IMR-90 (cell line): ENCODE measurements around the gene SEC61B. TPM values are rescaled to one million over a fixed set of nuclear protein-coding genes. Genes with fewer than 3 reads are reported as not detected.

Source experiments
- ATAC-seq: fragments of 200-7000 bp; cut with Tn5 transposase; 2 replicates; pipeline ENCODE4 v1.9.1; 2020; ENCODE audit warnings: low read depth, mild to moderate bottlenecking, moderate library complexity
- BruUV-seq: library from RNA; stranded (reverse); fragments of 400-500 nt; replicated peaks from 2 replicates; lab custom pipeline; 2021; lab: Mats Ljungman, UMichigan
- CTCF ChIA-PET: fragments of 300-600 bp; formaldehyde crosslinking; extraction: SDS; loops from one replicate; lab custom pipeline; 2021; ENCODE audit warnings: antibody characterized with exemption; lab: Yijun Ruan, JAX
- POLR2A ChIA-PET: fragments of 300-600 bp; sonication (Branson Sonifier 250); formaldehyde crosslinking; loops from one replicate; lab custom pipeline; 2022; ENCODE audit warnings: antibody characterized with exemption; ENCODE audit not compliant: unreplicated experiment; lab: Charles Lee
- DNase-seq: peaks from one replicate; pipeline ENCODE4 v3.0.0; 2013
- H2AFZ ChIP-seq: replicated peaks from 2 replicates; pipeline ENCODE3; 2013; ENCODE audit warnings: low read length, mild to moderate bottlenecking; ENCODE audit not compliant: poor library complexity
- H2AK5ac ChIP-seq: 2 replicates; pipeline ENCODE4 v1.6.1; 2013; ENCODE audit warnings: low read depth, low read length, inconsistent platforms
- H2AK9ac ChIP-seq: replicated peaks from 2 replicates; pipeline ENCODE3; 2013; ENCODE audit warnings: mild to moderate bottlenecking, low read depth, low read length, moderate library complexity; ENCODE audit not compliant: poor library complexity
- H2BK120ac ChIP-seq: 2 replicates; pipeline ENCODE4 v1.6.1; 2013; ENCODE audit warnings: low read depth, low read length, inconsistent platforms
- H2BK15ac ChIP-seq: 3 replicates; pipeline ENCODE4 v1.6.1; 2013; ENCODE audit warnings: low read depth, low read length, inconsistent platforms
- H2BK20ac ChIP-seq: 2 replicates; pipeline ENCODE4 v1.6.1; 2013; ENCODE audit warnings: low read depth, mild to moderate bottlenecking, inconsistent platforms, low read length, moderate library complexity
- H2BK5ac ChIP-seq: 2 replicates; pipeline ENCODE4 v1.6.1; 2013; ENCODE audit warnings: mild to moderate bottlenecking, low read depth, low read length, inconsistent platforms; ENCODE audit not compliant: poor library complexity, severe bottlenecking
- H3K14ac ChIP-seq: replicated peaks from 2 replicates; pipeline ENCODE4 v1.6.1; 2013; ENCODE audit warnings: low read depth, low read length, inconsistent platforms
- H3K18ac ChIP-seq: 2 replicates; pipeline ENCODE4 v1.6.1; 2013; ENCODE audit warnings: low read depth, low read length, control low read depth
- H3K23ac ChIP-seq: 2 replicates; pipeline ENCODE4 v1.6.1; 2013; ENCODE audit warnings: low read depth, low read length, inconsistent platforms
- H3K27ac ChIP-seq: 2 replicates; pipeline ENCODE4 v1.5.1; 2013; ENCODE audit warnings: mild to moderate bottlenecking, control low read depth, low read length; ENCODE audit not compliant: insufficient read depth
- H3K27me3 ChIP-seq: 2 replicates; pipeline ENCODE4 v1.6.1; 2013; ENCODE audit warnings: low read length; ENCODE audit not compliant: control insufficient read depth, insufficient read depth
- H3K36me3 ChIP-seq: 2 replicates; pipeline ENCODE4 v1.6.1; 2013; ENCODE audit warnings: low read length, mixed read lengths; ENCODE audit not compliant: control insufficient read depth, insufficient read depth
- H3K4ac ChIP-seq: 2 replicates; pipeline ENCODE4 v1.6.1; 2013; ENCODE audit warnings: low read depth, low read length, inconsistent platforms
- H3K4me1 ChIP-seq: 2 replicates; pipeline ENCODE4 v1.6.1; 2013; ENCODE audit warnings: low read length, mixed read lengths; ENCODE audit not compliant: control insufficient read depth, insufficient read depth
- H3K4me2 ChIP-seq: 2 replicates; pipeline ENCODE4 v1.6.1; 2013; ENCODE audit warnings: low read depth, mild to moderate bottlenecking, control low read depth, low read length, moderate library complexity
- H3K4me3 ChIP-seq: 2 replicates; pipeline ENCODE4 v1.5.1; 2013; ENCODE audit warnings: low read depth, mild to moderate bottlenecking, control low read depth, low read length, moderate library complexity; ENCODE audit not compliant: insufficient read depth
- H3K56ac ChIP-seq: 2 replicates; pipeline ENCODE4 v1.6.1; 2013; ENCODE audit warnings: low read length, inconsistent platforms; ENCODE audit not compliant: insufficient read depth; ENCODE audit errors: extremely low read depth
- H3K79me1 ChIP-seq, 2 experiments: 2 replicates each; pipeline ENCODE4 v1.6.1; 2013; ENCODE audit warnings: low read length in 2 of 2, inconsistent platforms in 1 of 2, low read depth in 1 of 2
- H3K9ac ChIP-seq: 2 replicates; pipeline ENCODE4 v1.6.1; 2013; ENCODE audit warnings: low read depth, low read length, control low read depth
- H3K9me1 ChIP-seq: 2 replicates; pipeline ENCODE4 v1.6.1; 2013; ENCODE audit warnings: low read length, inconsistent platforms; ENCODE audit not compliant: insufficient read depth
- H3K9me3 ChIP-seq: 2 replicates; pipeline ENCODE4 v1.6.1; 2013; ENCODE audit warnings: low read length; ENCODE audit not compliant: control insufficient read depth, insufficient read depth
- H4K20me1 ChIP-seq: 2 replicates; pipeline ENCODE4 v1.6.1; 2013; ENCODE audit warnings: low read length, inconsistent platforms; ENCODE audit not compliant: insufficient read depth
- H4K5ac ChIP-seq: 2 replicates; pipeline ENCODE4 v1.6.1; 2013; ENCODE audit warnings: mild to moderate bottlenecking, low read depth, low read length, control low read depth
- H4K8ac ChIP-seq, 2 experiments: 2 replicates each; pipeline ENCODE4 v1.6.1; 2013; ENCODE audit warnings: low read depth in 2 of 2, low read length in 2 of 2, control low read depth in 1 of 2, inconsistent platforms in 1 of 2
- H4K91ac ChIP-seq: 2 replicates; pipeline ENCODE4 v1.6.1; 2013; ENCODE audit warnings: low read depth, low read length, inconsistent platforms; ENCODE audit not compliant: insufficient read depth
- BHLHE40 ChIP-seq: fragments of 150-350 bp; IDR thresholded peaks from 2 replicates; pipeline ENCODE4 v1.6.1; 2016; ENCODE audit warnings: mild to moderate bottlenecking, low read depth, low read length
- CEBPB ChIP-seq: IDR thresholded peaks from 2 replicates; pipeline ENCODE4 v1.6.1; 2012; ENCODE audit warnings: low read depth, low read length, improper control_type of control experiment
- CHD1 ChIP-seq: IDR thresholded peaks from 2 replicates; pipeline ENCODE4 v1.6.1; 2012; ENCODE audit warnings: low read depth, low read length, improper control_type of control experiment
- CTCF ChIP-seq: conservative IDR thresholded peaks from 2 replicates; pipeline ENCODE4 v1.5.1; 2012; ENCODE audit warnings: mild to moderate bottlenecking, low read depth, low read length, improper control_type of control experiment
- ELK1 ChIP-seq: fragments of 150-350 bp; IDR thresholded peaks from 2 replicates; pipeline ENCODE4 v1.6.1; 2016; ENCODE audit warnings: low read depth, mild to moderate bottlenecking, low read length, moderate library complexity, borderline replicate concordance
- FOS ChIP-seq: fragments of 150-350 bp; IDR thresholded peaks from 2 replicates; pipeline ENCODE4 v1.6.1; 2016; ENCODE audit warnings: low read depth, low read length
- MAFK ChIP-seq: IDR thresholded peaks from 2 replicates; pipeline ENCODE4 v1.6.1; 2012; ENCODE audit warnings: low read depth, low read length, improper control_type of control experiment
- MAZ ChIP-seq: IDR thresholded peaks from 2 replicates; pipeline ENCODE4 v1.6.1; 2012; ENCODE audit warnings: low read depth, mild to moderate bottlenecking, low read length, improper control_type of control experiment, moderate library complexity, borderline replicate concordance
- NFE2L2 ChIP-seq: fragments of 150-350 bp; IDR thresholded peaks from 2 replicates; pipeline ENCODE4 v1.6.1; 2016; ENCODE audit warnings: low read depth, mild to moderate bottlenecking, low read length
- POLR2A ChIP-seq: IDR thresholded peaks from 2 replicates; pipeline ENCODE4 v1.6.1; 2012; ENCODE audit warnings: mild to moderate bottlenecking, low read depth, low read length
- RCOR1 ChIP-seq: IDR thresholded peaks from 2 replicates; pipeline ENCODE4 v1.6.1; 2012; ENCODE audit warnings: mild to moderate bottlenecking, low read length, improper control_type of control experiment; ENCODE audit not compliant: insufficient replicate concordance
- SMC3 ChIP-seq: fragments of 150-350 bp; IDR thresholded peaks from 2 replicates; pipeline ENCODE4 v1.6.1; 2016; ENCODE audit warnings: low read depth, mild to moderate bottlenecking, antibody characterized with exemption, low read length, moderate library complexity
- USF2 ChIP-seq: fragments of 150-350 bp; IDR thresholded peaks from 2 replicates; pipeline ENCODE4 v1.6.1; 2017; ENCODE audit warnings: mild to moderate bottlenecking, antibody characterized with exemption, low read length, low read depth
- WGBS, 2 experiments: methylation state at CpG; one replicate each; pipeline versions ENCODE4 v1.1.5 to v1.1.7; 2013; ENCODE audit warnings: missing lambda C conversion rate in 2 of 2; ENCODE audit not compliant: insufficient read length in 1 of 2; ENCODE audit errors: extremely low coverage in 2 of 2; 5-methylcytosine and 5-hydroxymethylcytosine counted together
- dilution Hi-C: fragments of 300-500 bp; cut with HindIII; formaldehyde crosslinking; loops from one replicate; pipeline ENCODE4 v1.14.3; 2018; ENCODE audit warnings: low sequenced_read_pairs; ENCODE audit not compliant: unreplicated experiment
- in situ Hi-C: fragments of 300-500 bp; cut with MboI; formaldehyde crosslinking; loops from 3 replicates; pipeline ENCODE4 v1.14.3; 2019; ENCODE audit warnings: low sequenced_read_pairs, inconsistent platforms, mixed read lengths
- intact Hi-C: fragments of 100-400 bp; cut with micrococcal nuclease; formaldehyde crosslinking; loops from 2 replicates; pipeline ENCODE4 v1.10.0; 2022
- polyA plus RNA-seq, 3 experiments: library from polyadenylated mRNA; depleted of rRNA; stranded (reverse); fragments of >200 nt; gene quantifications; 2 replicates each; pipeline ENCODE4 v1.2.3, GENCODE V29; 2012; ENCODE audit warnings: low replicate concordance in 1 of 3
- total RNA-seq: library from RNA; depleted of rRNA; stranded (reverse); fragments of >200 nt; gene quantifications from 2 replicates; pipeline ENCODE4 v1.2.3, GENCODE V29; 2012

Gene SEC61B
- total and polyA plus RNA-seq, 2 of the 4 experiments (the other 2 are of a cell fraction): 180 to 281 TPM

DNA sequence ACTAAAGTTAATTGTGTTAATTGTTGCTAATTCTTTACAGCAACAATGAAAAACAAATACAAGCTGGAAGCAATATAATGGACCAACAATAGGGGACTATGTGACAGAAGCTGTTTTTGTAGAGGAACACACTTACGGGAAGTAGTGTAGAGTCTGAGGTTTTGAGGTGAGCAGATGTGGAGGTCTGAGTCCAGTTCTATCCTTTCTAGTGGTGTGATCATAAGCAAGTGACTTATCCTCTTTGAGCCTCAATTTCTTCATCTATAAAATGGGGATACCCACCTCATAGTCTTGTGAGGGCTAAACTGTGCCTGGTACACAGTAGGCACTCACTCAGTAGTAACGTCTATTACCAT is 28.6 kb upstream of the SEC61B start:
- ChIA-PET POLR2A (no interaction called here), CTCF (no interaction called here)
- peaks cover 4% of the 10 kb centered on the region for H3K4me1 ChIP-seq
- no peak overlapping the region for H4K5ac ChIP-seq
- no peak overlapping the region for H2BK5ac ChIP-seq
- no peak overlapping the region for H3K9ac ChIP-seq
- ATAC-seq (no peak), DNase-seq (no peak)
- dilution Hi-C loops (no loop called here), intact Hi-C loops (no loop called here), in situ Hi-C loops (loop anchor here (25.0 kb wide), 1 partner anchor 1394 kb away; the partner anchor contains the start of gene CAVIN4)
- no peak overlapping the region for H2AFZ ChIP-seq
- no peak overlapping the region for H3K4ac ChIP-seq
- no peak overlapping the region for H2BK15ac ChIP-seq
- H4K91ac ChIP-seq: no peak overlapping the region
- H3K9me3 ChIP-seq: peaks cover 7% of the 10 kb centered on the region
- H3K9me1 ChIP-seq: no peaks in the 10 kb centered on the region
- BruUV-seq: no TSS peak
- H2BK20ac ChIP-seq: no peak overlapping the region
- no peak overlapping the region for H3K56ac ChIP-seq
- WGBS, 2 experiments: no CpG with 5 or more reads among the region's 2 CpGs
- H3K23ac ChIP-seq: no peak overlapping the region
- H4K20me1 ChIP-seq: no peaks in the 10 kb centered on the region
- no peak overlapping the region for H3K4me3 ChIP-seq
- H3K14ac ChIP-seq: no peak overlapping the region
- H3K79me1 ChIP-seq: no peaks in the 10 kb centered on the region
- H3K36me3 ChIP-seq: no peaks in the 10 kb centered on the region
- TF ChIP-seq ELK1 (no peak), MAFK (no peak), SMC3 (no peak), BHLHE40 (no peak), CEBPB (no peak), POLR2A (no peak), RCOR1 (no peak), NFE2L2 (no peak), USF2 (no peak), CTCF (no peak), FOS (no peak), CHD1 (no peak), MAZ (no peak)
- no peak overlapping the region for H2AK9ac ChIP-seq
- H3K27me3 ChIP-seq: peaks cover 8% of the 10 kb centered on the region
- no peak overlapping the region for H3K4me2 ChIP-seq
- H2BK120ac ChIP-seq: no peak overlapping the region
- no peak overlapping the region for H3K27ac ChIP-seq
- no peak overlapping the region for H2AK5ac ChIP-seq
- H4K8ac ChIP-seq: no peak overlapping the region
- no peak overlapping the region for H3K18ac ChIP-seq
